ENCODE measurements around the gene PARP3. TPM values are rescaled to one million over a fixed set of nuclear protein-coding genes. Genes with fewer than 3 reads are reported as not detected.

The PARP3 gene
- total and polyA plus RNA-seq, 2 of the 8 experiments (the other 6 are each of a cell fraction or from before 2014, with no cell fraction given): 1.3 to 1.6 TPM

- H3K4ac ChIP-seq (replicated peaks; ENCODE audit: insufficient read length, low read depth, low read length): no peak overlapping the region
- WGBS, 2 experiments (ENCODE audit: extremely low coverage in 1 of 2, insufficient coverage in 1 of 2, insufficient read length in 1 of 2, insufficient replicate concordance in 2 of 2, low coverage in 1 of 2, low lambda C conversion rate in 2 of 2, missing lambda C conversion rate in 1 of 2): 82% methylated on average over 5 of the region's 6 CpGs; no CpG with 5 or more reads in 1 of the 2 experiments
- FAIRE-seq: no peak
Observed at GRCh38 chr3:51985063-51985462, 42.9 kb downstream of the PARP3 start.

More at GRCh38 chr3:51985063-51985462, 42.9 kb downstream of the PARP3 start:
- Histone ChIP-seq H2BK12ac (ENCODE audit: low read depth, low read length) (no peak overlapping the region), H4K8ac (ENCODE audit: extremely low read depth, insufficient read depth, low read length) (no peak overlapping the region), H3K18ac (ENCODE audit: extremely low read depth, low read length) (no peak overlapping the region), H3K27me3 (replicated peaks in 1 of 4; ENCODE audit: control insufficient read depth in 3 of 4, extremely low read depth in 1 of 4, insufficient read depth in 3 of 4, low read length in 3 of 4) (no peaks in the 10 kb centered on the region), H3K4me2 (ENCODE audit: insufficient read depth in 1 of 2, low read depth in 2 of 2, low read length in 2 of 2) (no peak overlapping the region), H2BK120ac (replicated peaks; ENCODE audit: low read depth, low read length) (no peak overlapping the region), H4K20me1 (replicated peaks in 1 of 2; ENCODE audit: control insufficient read depth in 1 of 2, insufficient read depth in 2 of 2, low read length in 2 of 2) (peaks cover 0 to 4% of the 10 kb centered on the region in 2 experiments), H3K56ac (replicated peaks; ENCODE audit: insufficient read length, low read depth, low read length) (no peak overlapping the region), H3K4me1 (replicated peaks in 1 of 4; ENCODE audit: control insufficient read depth in 3 of 4, insufficient read depth in 4 of 4, low read length in 3 of 4) (peaks cover 0 to 14% (median 9%) of the 10 kb centered on the region in 4 experiments; a peak in 6 of 7 replicates), H2BK20ac (ENCODE audit: low read length) (no peak overlapping the region), H2AFZ (ENCODE audit: low read length) (no peak overlapping the region), H3K23ac (ENCODE audit: insufficient read length) (no peak overlapping the region), H3K9me3 (ENCODE audit: insufficient read depth in 2 of 2, low read depth in 1 of 2, low read length in 1 of 2) (no peaks in the 10 kb centered on the region), H3K14ac (ENCODE audit: insufficient read length) (no peak overlapping the region), H2AK5ac (ENCODE audit: low read depth, low read length) (no peak overlapping the region), H3K23me2 (ENCODE audit: low read depth, low read length) (peaks cover 7% of the 10 kb centered on the region), H2BK15ac (ENCODE audit: low read length) (no peak overlapping the region), H3K79me2 (ENCODE audit: control insufficient read depth in 1 of 2, insufficient read depth in 2 of 2, low read length in 2 of 2) (no peaks in the 10 kb centered on the region), H3K36me3 (ENCODE audit: control insufficient read depth in 2 of 4, insufficient read depth in 4 of 4, low read length in 3 of 4) (no peaks in the 10 kb centered on the region), H3K9ac (replicated peaks in 1 of 4; ENCODE audit: extremely low read depth in 1 of 4, low read depth in 3 of 4, low read length in 3 of 4) (no peak overlapping the region), H3K4me3 (ENCODE audit: extremely low read depth in 1 of 4, insufficient read depth in 2 of 4, low read depth in 3 of 4, low read length in 4 of 4) (no peak overlapping the region), H3K79me1 (ENCODE audit: low read depth, low read length) (peaks cover 7% of the 10 kb centered on the region), H4K91ac (replicated peaks; ENCODE audit: insufficient read length, low read length) (no peak overlapping the region), H2BK5ac (ENCODE audit: low read depth, low read length) (no peak overlapping the region), H4K5ac (ENCODE audit: insufficient read length, low read depth, low read length) (no peak overlapping the region), H3K27ac (ENCODE audit: low read depth, low read length) (no peak overlapping the region)
- DNase-seq (ENCODE audit: low read depth in 1 of 2, low spot score in 2 of 2): no peak
- no peak for TF ChIP-seq ATF2 (IDR thresholded peaks at IDR 0.05; ENCODE audit: low read length)
- TF ChIP-seq GTF2F1 (IDR thresholded peaks at IDR 0.05; ENCODE audit: borderline replicate concordance, low read depth, low read length): no peak
- ChIA-PET CTCF (ENCODE audit: partially characterized antibody) (interaction anchor here (3.5 to 5.5 kb wide), 4 partner anchors 12 to 42 kb away, joined by 24 to 66 read pairs (median 26); partner anchors contain the start of genes ABHD14B, PARP3, PCBP4 and RRP9), POLR2A (ENCODE audit: partially characterized antibody) (interaction anchor here (0.6 to 29.3 kb wide), 5 partner anchors 1 to 299 kb away, joined by 3 to 923 read pairs (median 13); partner anchors contain the start of genes ABHD14A, ABHD14B, ACY1 and GPR62)
